ENCODE measurements around the gene SLC12A2. TPM values are rescaled to one million over a fixed set of nuclear protein-coding genes. Genes with fewer than 3 reads are reported as not detected.

SLC12A2 gene
- total and polyA plus RNA-seq, 2 donors (not counting 1 experiment from before 2014, with no cell fraction given): 13.7 to 18.6 TPM

- Histone ChIP-seq H3K4me1 (ENCODE audit: control insufficient read depth, extremely low read depth, insufficient read depth, low read length) (no peaks in the 10 kb centered on the region), H3K27me3 (ENCODE audit: control insufficient read depth, insufficient read depth, low read length) (no peaks in the 10 kb centered on the region), H3K27ac (ENCODE audit: insufficient read depth, low read length) (no peak overlapping the region), H4K20me1 (ENCODE audit: control insufficient read depth, extremely low read depth, insufficient read depth, low read length) (no peaks in the 10 kb centered on the region), H3K36me3 (ENCODE audit: control insufficient read depth, insufficient read depth, low read length) (no peaks in the 10 kb centered on the region), H3K4me2 (ENCODE audit: extremely low read depth, insufficient read depth, low read length) (no peak overlapping the region), H3K79me2 (ENCODE audit: control insufficient read depth, insufficient read depth, low read length) (no peaks in the 10 kb centered on the region), H3K9ac (ENCODE audit: insufficient read depth, low read length) (no peak overlapping the region), H3K9me3 (ENCODE audit: control insufficient read depth, insufficient read depth, low read depth, low read length) (no peaks in the 10 kb centered on the region), H2AFZ (ENCODE audit: low read length) (no peak overlapping the region), H3K4me3 (replicated peaks in 1 of 4; ENCODE audit: control extremely low read depth in 1 of 4, insufficient read depth in 1 of 4, low read depth in 3 of 4, low read length in 4 of 4) (no peak overlapping the region)
- TF ChIP-seq CTCF (conservative IDR thresholded peaks at IDR 0.05 in 1 of 2, IDR thresholded peaks at IDR 0.05 in 1 of 2; ENCODE audit: low read depth in 1 of 2, low read length in 2 of 2) (no peak), EZH2 (IDR thresholded peaks at IDR 0.05; ENCODE audit: low read length, missing control alignments) (no peak)
- DNase-seq (ENCODE audit: low read depth in 2 of 2): no peak
Observed at GRCh38 chr5:128109766-128110165, 26.2 kb downstream of the SLC12A2 start.

- no peaks in the 10 kb centered on the region for H3K79me2 ChIP-seq (ENCODE audit: control insufficient read depth, insufficient read depth, low read length)
- H3K27ac ChIP-seq (ENCODE audit: insufficient read depth, low read length): no peak overlapping the region
- peak in 1 of 2 donors; percentile 88 for DNase-seq (ENCODE audit: low read depth in 2 of 2)
- TF ChIP-seq CTCF (conservative IDR thresholded peaks at IDR 0.05 in 1 of 2, IDR thresholded peaks at IDR 0.05 in 1 of 2; ENCODE audit: low read depth in 1 of 2, low read length in 2 of 2) (no peak), EZH2 (IDR thresholded peaks at IDR 0.05; ENCODE audit: low read length, missing control alignments) (no peak)
- H3K36me3 ChIP-seq (ENCODE audit: control insufficient read depth, insufficient read depth, low read length): no peaks in the 10 kb centered on the region
- no peaks in the 10 kb centered on the region for H3K27me3 ChIP-seq (ENCODE audit: control insufficient read depth, insufficient read depth, low read length)
- H3K4me1 ChIP-seq (ENCODE audit: control insufficient read depth, extremely low read depth, insufficient read depth, low read length): no peaks in the 10 kb centered on the region
- H4K20me1 ChIP-seq (ENCODE audit: control insufficient read depth, extremely low read depth, insufficient read depth, low read length): no peaks in the 10 kb centered on the region
- no peak overlapping the region for H3K4me2 ChIP-seq (ENCODE audit: extremely low read depth, insufficient read depth, low read length)
- H2AFZ ChIP-seq (ENCODE audit: low read length): no peak overlapping the region
- no peak overlapping the region for H3K9ac ChIP-seq (ENCODE audit: insufficient read depth, low read length)
- no peak overlapping the region for H3K4me3 ChIP-seq (replicated peaks in 1 of 4; ENCODE audit: control extremely low read depth in 1 of 4, insufficient read depth in 1 of 4, low read depth in 3 of 4, low read length in 4 of 4)
- no peaks in the 10 kb centered on the region for H3K9me3 ChIP-seq (ENCODE audit: control insufficient read depth, insufficient read depth, low read depth, low read length)
Observed at GRCh38 chr5:128111818-128112448, 28.4 kb downstream of the SLC12A2 start.

- H3K4me3 ChIP-seq (replicated peaks in 1 of 4; ENCODE audit: control extremely low read depth in 1 of 4, insufficient read depth in 1 of 4, low read depth in 3 of 4, low read length in 4 of 4): no peak overlapping the region
- no peaks in the 10 kb centered on the region for H4K20me1 ChIP-seq (ENCODE audit: control insufficient read depth, extremely low read depth, insufficient read depth, low read length)
- no peak overlapping the region for H3K4me2 ChIP-seq (ENCODE audit: extremely low read depth, insufficient read depth, low read length)
- H3K27ac ChIP-seq (ENCODE audit: insufficient read depth, low read length): no peak overlapping the region
- TF ChIP-seq CTCF (conservative IDR thresholded peaks at IDR 0.05 in 1 of 2, IDR thresholded peaks at IDR 0.05 in 1 of 2; ENCODE audit: low read depth in 1 of 2, low read length in 2 of 2): no peak
- no peaks in the 10 kb centered on the region for H3K27me3 ChIP-seq (ENCODE audit: control insufficient read depth, insufficient read depth, low read length)
- no peak overlapping the region for H2AFZ ChIP-seq (ENCODE audit: low read length)
- no peak overlapping the region for H3K9ac ChIP-seq (ENCODE audit: insufficient read depth, low read length)
- H3K9me3 ChIP-seq (ENCODE audit: control insufficient read depth, insufficient read depth, low read depth, low read length): no peaks in the 10 kb centered on the region
- no peaks in the 10 kb centered on the region for H3K79me2 ChIP-seq (ENCODE audit: control insufficient read depth, insufficient read depth, low read length)
- no peak for DNase-seq (ENCODE audit: low read depth in 2 of 2)
- no peaks in the 10 kb centered on the region for H3K36me3 ChIP-seq (ENCODE audit: control insufficient read depth, insufficient read depth, low read length)
- no peaks in the 10 kb centered on the region for H3K4me1 ChIP-seq (ENCODE audit: control insufficient read depth, extremely low read depth, insufficient read depth, low read length)
Observed at GRCh38 chr5:128116445-128116844, 32.9 kb downstream of the SLC12A2 start.
